Muscle of leg (tissue), 11 donors: ENCODE measurements around the gene IFNL2. TPM values are rescaled to one million over a fixed set of nuclear protein-coding genes. Genes with fewer than 3 reads are reported as not detected.
"Not testable (repeated sequence)": the region's sequence is repeated elsewhere in the genome, so short reads cannot be mapped to it uniquely, and the experiment has no call there.

ENCODE experiments used
- DNase-seq: peaks from one replicate; pipeline ENCODE4 v3.0.0; 2013
- H3K27ac ChIP-seq: one replicate; pipeline ENCODE4 v1.5.1; 2013; ENCODE audit warnings: mild to moderate bottlenecking, low read length, control low read depth
- H3K27me3 ChIP-seq: one replicate; pipeline ENCODE4 v1.6.1; 2013; ENCODE audit warnings: low read length; ENCODE audit not compliant: control insufficient read depth, insufficient read depth
- H3K36me3 ChIP-seq: one replicate; pipeline ENCODE4 v1.6.1; 2013; ENCODE audit warnings: low read length; ENCODE audit not compliant: control insufficient read depth, insufficient read depth
- H3K4me1 ChIP-seq: one replicate; pipeline ENCODE4 v1.6.1; 2013; ENCODE audit warnings: low read length; ENCODE audit not compliant: control insufficient read depth, insufficient read depth
- H3K4me3 ChIP-seq: one replicate; pipeline ENCODE4 v1.5.1; 2013; ENCODE audit warnings: low read length, control low read depth
- H3K9me3 ChIP-seq: replicated peaks from 2 replicates; pipeline ENCODE4 v1.6.1; 2013; ENCODE audit warnings: low read depth, low read length; ENCODE audit not compliant: control insufficient read depth
- WGBS: methylation state at CpG from one replicate; pipeline ENCODE4 v1.1.5; 2013; ENCODE audit warnings: missing lambda C conversion rate; ENCODE audit not compliant: insufficient coverage; 5-methylcytosine and 5-hydroxymethylcytosine counted together
- polyA plus RNA-seq, 8 donors: library from polyadenylated mRNA; unstranded; fragments of 120-200 nt; gene quantifications; one replicate each; pipeline versions ENCODE4 v1.2.1 to v1.2.3, GENCODE V29; 2013; ENCODE audit warnings: inconsistent platforms in 1 of 8, low replicate concordance in 1 of 8; ENCODE audit not compliant: insufficient read length in 8 of 8, insufficient read depth in 1 of 8
- total RNA-seq: library from RNA; stranded (reverse); fragments of 120-200 nt; gene quantifications from one replicate; pipeline ENCODE4 v1.2.4, GENCODE V29; 2013

The IFNL2 gene
- total and polyA plus RNA-seq, 9 donors = not detected

DNA sequence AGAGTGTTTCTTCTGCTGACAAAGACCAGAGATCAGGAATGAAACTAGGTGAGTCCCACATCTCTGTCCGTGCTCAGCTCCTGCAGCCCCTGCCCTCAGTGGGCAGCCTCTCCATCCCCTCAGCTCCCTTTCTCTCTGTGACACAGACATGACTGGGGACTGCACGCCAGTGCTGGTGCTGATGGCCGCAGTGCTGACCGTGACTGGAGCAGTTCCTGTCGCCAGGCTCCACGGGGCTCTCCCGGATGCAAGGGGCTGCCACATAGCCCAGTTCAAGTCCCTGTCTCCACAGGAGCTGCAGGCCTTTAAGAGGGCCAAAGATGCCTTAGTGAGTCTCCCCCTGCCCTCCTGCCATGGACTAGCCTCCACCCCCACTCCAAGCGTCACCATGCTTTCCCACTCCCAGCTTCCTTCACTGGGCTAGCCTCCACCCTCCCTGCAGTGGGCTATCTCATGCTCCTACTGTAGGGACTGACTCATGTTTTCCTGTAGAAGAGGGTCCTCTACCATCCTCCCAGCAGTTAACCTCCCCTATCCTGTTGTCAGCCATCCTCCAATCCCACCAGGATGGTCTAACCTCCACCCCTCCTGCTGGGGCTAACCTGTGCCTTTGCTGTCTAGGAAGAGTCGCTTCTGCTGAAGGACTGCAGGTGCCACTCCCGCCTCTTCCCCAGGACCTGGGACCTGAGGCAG is 481 bp downstream of the IFNL2 start:
- not testable (repeated sequence) for H3K36me3 ChIP-seq, H3K9me3 ChIP-seq, H3K27ac ChIP-seq, DNase-seq, H3K4me3 ChIP-seq
- Histone ChIP-seq H3K4me1 (peaks cover 10% of the 10 kb centered on the region), H3K27me3 (peaks cover 31% of the 10 kb centered on the region)
- WGBS = 46% methylated on average over 2 of the region's 10 CpGs

DNA sequence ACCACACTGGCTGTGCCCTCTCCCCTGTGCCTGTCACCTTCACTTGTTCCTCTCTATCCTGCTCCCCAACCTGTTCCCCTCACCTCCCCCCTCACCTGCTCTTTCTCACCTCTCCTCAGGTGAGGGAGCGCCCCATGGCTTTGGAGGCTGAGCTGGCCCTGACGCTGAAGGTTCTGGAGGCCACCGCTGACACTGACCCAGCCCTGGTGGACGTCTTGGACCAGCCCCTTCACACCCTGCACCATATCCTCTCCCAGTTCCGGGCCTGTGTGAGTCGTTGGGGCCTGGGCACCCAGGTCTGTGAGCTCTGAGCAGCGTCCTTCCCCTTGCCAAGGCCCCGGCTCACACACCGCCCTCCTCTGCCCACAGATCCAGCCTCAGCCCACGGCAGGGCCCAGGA is 1.2 kb downstream of the IFNL2 start:
- not testable (repeated sequence) for DNase-seq, H3K27ac ChIP-seq, H3K4me3 ChIP-seq, H3K9me3 ChIP-seq, H3K4me1 ChIP-seq, H3K36me3 ChIP-seq
- WGBS = 59% methylated on average over 3 of the region's 10 CpGs
- peaks cover 24% of the 10 kb centered on the region for H3K27me3 ChIP-seq

DNA sequence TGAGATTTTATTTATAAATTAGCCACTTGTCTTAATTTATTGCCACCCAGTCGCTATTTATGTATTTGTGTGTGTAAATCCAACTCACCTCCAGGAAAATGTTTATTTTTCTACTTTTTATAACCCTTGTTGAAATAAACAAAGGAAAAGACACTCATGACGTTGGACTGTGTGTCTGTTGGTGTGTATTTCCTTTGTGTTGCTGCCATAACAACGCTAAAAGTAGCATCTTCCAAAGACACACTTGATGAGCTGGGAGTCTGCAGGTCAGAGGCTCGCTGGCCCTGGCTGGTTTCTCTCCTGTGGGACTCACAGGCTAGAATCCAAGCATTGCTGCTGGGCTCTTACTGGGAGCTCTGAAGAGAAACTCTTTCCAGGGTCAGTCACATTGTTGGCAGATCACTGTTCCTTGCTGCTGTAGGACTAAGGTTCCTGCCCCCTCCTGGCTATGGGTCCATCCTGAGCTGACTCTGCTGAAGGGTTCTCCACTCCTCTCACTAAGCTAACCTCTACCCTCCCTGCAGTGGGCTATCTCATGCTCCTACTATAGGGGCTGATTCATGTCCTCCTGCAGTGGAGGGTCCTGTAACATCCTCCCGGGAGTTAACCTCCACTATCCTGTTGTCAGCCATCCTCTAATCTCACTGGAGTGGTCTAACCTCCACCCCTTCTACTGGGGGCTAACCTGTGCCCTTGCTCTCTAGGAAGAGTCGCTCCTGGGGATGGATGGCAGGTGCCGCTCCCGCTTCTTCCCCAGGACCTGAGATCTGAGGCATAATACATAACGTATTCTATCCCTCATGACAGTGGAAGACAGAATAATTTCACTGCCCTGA is 2.1 kb downstream of the IFNL2 start:
- no peak overlapping the region for H3K4me3 ChIP-seq
- peaks cover 15% of the 10 kb centered on the region for H3K27me3 ChIP-seq
- DNase-seq = peak; percentile 41
- peaks cover 4% of the 10 kb centered on the region for H3K4me1 ChIP-seq
- H3K27ac ChIP-seq = no peak overlapping the region
- WGBS = 78% methylated on average over 6 of the region's 9 CpGs
- H3K9me3 ChIP-seq = no peaks in the 10 kb centered on the region
- no peaks in the 10 kb centered on the region for H3K36me3 ChIP-seq

DNA sequence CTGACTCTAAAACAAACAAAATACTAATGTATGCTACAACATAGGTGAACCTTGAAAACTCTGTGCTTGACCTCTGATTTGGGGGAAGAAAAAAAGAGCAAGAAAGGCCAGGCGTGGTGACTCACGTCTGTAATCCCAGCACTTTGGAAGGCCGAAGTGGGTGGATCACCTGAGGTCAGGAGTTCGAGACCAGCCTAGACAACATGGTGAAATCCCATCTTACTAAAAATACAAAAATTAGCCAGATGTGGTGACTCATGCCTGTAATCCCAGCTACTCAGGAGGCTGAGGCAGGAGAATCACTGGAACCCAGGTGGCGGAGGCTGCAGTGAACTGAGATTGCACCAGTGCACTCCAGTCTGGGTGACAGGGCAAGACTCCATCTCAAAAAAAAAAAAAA is 5.7 kb downstream of the IFNL2 start:
- not testable (repeated sequence) for DNase-seq, H3K36me3 ChIP-seq, H3K4me3 ChIP-seq, H3K4me1 ChIP-seq, H3K9me3 ChIP-seq, H3K27ac ChIP-seq
- peaks cover 13% of the 10 kb centered on the region for H3K27me3 ChIP-seq
- no CpG with 5 or more reads among the region's 5 CpGs for WGBS

DNA sequence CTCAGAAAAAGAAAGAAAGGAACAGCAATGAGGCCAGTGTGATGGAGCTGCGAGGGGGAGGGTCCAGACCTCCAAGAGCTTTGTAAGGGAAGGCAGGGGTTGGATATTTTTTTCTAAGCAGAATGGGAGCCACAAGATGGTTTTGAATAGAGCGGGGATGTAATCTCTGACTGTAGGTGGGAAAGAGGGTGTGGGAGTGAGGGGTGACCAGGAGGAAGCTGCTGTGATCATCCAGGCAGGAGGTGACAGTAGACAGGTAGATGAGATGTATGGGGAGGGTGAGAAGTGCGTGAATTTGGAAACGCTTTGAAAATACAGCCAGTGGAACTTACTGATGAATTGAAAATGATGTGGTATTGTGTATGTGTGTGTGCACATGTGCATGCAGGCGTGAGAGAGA is 7.4 kb downstream of the IFNL2 start:
- DNase-seq = no peak
- 80% methylated on average over 5 of the region's 5 CpGs for WGBS

DNA sequence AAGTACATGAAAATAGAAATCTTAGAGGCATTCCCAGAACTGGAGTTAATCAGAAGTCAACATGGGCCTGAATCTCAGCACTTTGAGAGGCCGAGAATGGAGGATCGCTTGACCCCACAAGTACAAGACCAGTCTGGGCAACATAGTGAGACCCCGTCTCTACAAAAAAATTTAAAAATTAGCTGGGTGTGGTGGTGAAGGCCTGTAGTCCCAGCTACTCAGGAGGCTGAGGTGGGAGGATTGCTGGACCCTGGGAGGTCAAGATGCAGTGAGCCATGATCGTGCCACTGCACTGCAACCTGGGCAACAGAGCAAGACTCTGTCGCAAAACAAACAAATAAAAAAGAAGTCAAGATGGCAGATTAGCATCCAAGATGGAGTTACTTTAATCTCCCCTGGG is 8.5 kb downstream of the IFNL2 start:
- no peak for DNase-seq
- H3K27me3 ChIP-seq = peaks cover 8% of the 10 kb centered on the region
- WGBS = 92% methylated on average over 4 of the region's 5 CpGs
- no peaks in the 10 kb centered on the region for H3K9me3 ChIP-seq
- H3K4me3 ChIP-seq = no peak overlapping the region
- no peaks in the 10 kb centered on the region for H3K36me3 ChIP-seq
- H3K27ac ChIP-seq = no peak overlapping the region
- no peaks in the 10 kb centered on the region for H3K4me1 ChIP-seq

More for the DNA sequence above, 7.4 kb downstream of the IFNL2 start:
- Histone ChIP-seq H3K27me3 (peaks cover 9% of the 10 kb centered on the region), H3K4me3 (no peak overlapping the region), H3K9me3 (no peaks in the 10 kb centered on the region), H3K27ac (no peak overlapping the region), H3K36me3 (no peaks in the 10 kb centered on the region), H3K4me1 (no peaks in the 10 kb centered on the region)

DNA sequence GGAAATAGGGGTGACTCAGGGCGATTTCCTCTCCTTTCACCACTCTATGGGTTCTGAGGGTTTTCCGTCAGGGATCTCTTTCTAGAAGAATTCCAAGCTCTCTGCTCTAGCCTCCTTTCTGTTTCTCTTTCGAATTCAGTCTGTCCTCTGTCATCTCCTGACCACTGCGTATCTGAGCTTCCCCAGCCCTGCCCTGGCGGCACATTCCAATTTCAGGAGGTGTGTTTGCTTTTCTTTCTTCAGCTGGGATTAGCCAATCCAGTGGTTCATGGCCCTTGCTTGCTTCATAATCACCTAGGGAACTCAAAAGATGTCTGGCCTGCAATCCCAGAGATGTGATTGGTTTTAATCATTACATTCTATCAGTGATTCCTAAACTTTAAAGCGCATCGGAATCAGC is 9.4 kb downstream of the IFNL2 start:
- Histone ChIP-seq H3K27me3 (peaks cover 8% of the 10 kb centered on the region), H3K4me3 (no peak overlapping the region), H3K9me3 (peaks cover under 1% of the 10 kb centered on the region), H3K36me3 (no peaks in the 10 kb centered on the region), H3K27ac (no peak overlapping the region), H3K4me1 (no peaks in the 10 kb centered on the region)
- no peak for DNase-seq
- WGBS = 81% methylated on average over 6 of the region's 7 CpGs

DNA sequence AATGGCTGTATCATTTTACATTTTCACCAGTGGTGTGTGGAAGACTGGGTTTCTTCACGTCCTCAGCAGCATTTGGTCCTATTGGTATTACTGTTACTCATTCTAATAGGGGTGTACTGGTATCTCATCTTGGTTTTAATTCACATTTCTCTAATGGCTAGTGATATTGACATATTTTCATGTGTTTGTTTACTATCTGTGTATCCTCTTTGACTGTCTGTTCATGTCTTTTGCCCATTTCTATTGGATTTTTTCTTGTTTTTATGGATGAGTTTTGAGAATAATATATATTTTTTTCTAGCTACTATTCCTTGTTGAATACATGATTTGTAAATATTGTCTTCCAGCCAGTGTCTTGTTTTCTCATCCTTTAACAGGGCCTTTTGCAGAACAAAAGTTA is 13.8 kb downstream of the IFNL2 start:
- no peaks in the 10 kb centered on the region for H3K4me1 ChIP-seq
- H3K36me3 ChIP-seq = no peaks in the 10 kb centered on the region
- H3K4me3 ChIP-seq = no peak overlapping the region
- peaks cover 8% of the 10 kb centered on the region for H3K27me3 ChIP-seq
- no CpG with 5 or more reads among the region's 1 CpG for WGBS
- DNase-seq = no peak
- H3K27ac ChIP-seq = no peak overlapping the region
- H3K9me3 ChIP-seq = peaks cover 3% of the 10 kb centered on the region

DNA sequence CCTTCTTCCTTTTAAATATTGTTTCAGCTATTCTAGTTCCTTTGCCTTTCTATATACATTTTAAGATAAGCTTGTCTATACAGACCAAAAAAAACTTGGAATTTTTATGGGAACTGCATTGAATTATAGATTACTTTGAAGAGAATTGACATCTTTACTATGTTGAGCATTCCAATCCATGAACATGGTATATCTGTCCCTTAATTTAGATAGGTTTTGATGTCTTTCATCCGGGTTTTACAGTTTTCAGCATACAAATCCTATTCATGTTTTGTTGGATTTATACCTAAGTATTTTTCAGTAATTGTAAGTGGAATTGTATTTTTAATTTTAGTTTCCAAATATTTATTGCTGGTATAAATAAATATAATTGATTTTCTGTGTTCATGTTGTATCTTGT is 15.8 kb downstream of the IFNL2 start:
- no CpG with 5 or more reads among the region's 1 CpG for WGBS
- Histone ChIP-seq H3K27ac (no peak overlapping the region), H3K27me3 (peaks cover 2% of the 10 kb centered on the region), H3K9me3 (peaks cover 3% of the 10 kb centered on the region), H3K4me3 (no peak overlapping the region), H3K4me1 (no peaks in the 10 kb centered on the region), H3K36me3 (no peaks in the 10 kb centered on the region)
- DNase-seq = no peak

DNA sequence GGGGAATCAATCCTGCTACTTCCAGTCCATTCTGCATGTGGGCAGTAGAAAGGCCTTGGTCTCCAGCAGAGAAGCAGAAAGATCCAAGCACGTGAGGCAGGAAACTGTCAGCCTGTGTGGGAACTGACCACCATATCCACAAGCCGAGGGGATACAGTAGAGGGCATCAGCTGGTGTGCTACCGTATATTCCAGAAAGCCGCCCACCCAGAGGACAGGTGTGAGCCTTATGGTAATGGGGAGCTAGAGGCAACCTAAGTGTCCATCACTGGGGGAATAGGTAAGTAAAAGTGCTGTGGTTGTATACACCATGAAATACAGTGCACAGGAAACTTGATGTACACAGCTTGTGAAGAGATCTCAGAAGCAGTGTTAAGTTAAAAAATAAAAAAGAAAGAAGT is 25.2 kb downstream of the IFNL2 start:
- Histone ChIP-seq H3K27me3 (peaks cover 11% of the 10 kb centered on the region), H3K36me3 (no peaks in the 10 kb centered on the region), H3K4me3 (no peak overlapping the region), H3K9me3 (no peaks in the 10 kb centered on the region), H3K27ac (no peak overlapping the region), H3K4me1 (no peaks in the 10 kb centered on the region)
- no CpG with 5 or more reads among the region's 4 CpGs for WGBS
- DNase-seq = no peak
